GM21528 (cell line): ENCODE results near the gene SYNPR.

Source experiments
- ATAC-seq: cut with Tn5 transposase; IDR thresholded peaks from one replicate; pipeline ENCODE4 v1.9.1; 2021; ENCODE audit warnings: mild to moderate bottlenecking, moderate library complexity; ENCODE audit not compliant: unreplicated experiment, low FRiP score

The SYNPR gene

GRCh38 chr3:63462732-63463131 is 184.6 kb downstream of the SYNPR start:
- no peak for ATAC-seq

GRCh38 chr3:63467392-63467791 is 189.3 kb downstream of the SYNPR start:
- ATAC-seq: no peak

GRCh38 chr3:63470745-63471144 is 192.6 kb downstream of the SYNPR start:
- no peak for ATAC-seq

GRCh38 chr3:63471781-63472180 is 193.7 kb downstream of the SYNPR start:
- no peak for ATAC-seq

GRCh38 chr3:63473641-63474166 is 195.6 kb downstream of the SYNPR start:
- no peak for ATAC-seq

- no peak for ATAC-seq
Measured at GRCh38 chr3:63474828-63475518, 196.9 kb downstream of the SYNPR start.

- no peak for ATAC-seq
Measured at GRCh38 chr3:63477494-63478129, 199.5 kb downstream of the SYNPR start.

GRCh38 chr3:63478990-63479660 is 201.0 kb downstream of the SYNPR start:
- no peak for ATAC-seq

GRCh38 chr3:63479661-63480035 is 201.5 kb downstream of the SYNPR start:
- ATAC-seq: no peak

GRCh38 chr3:63481627-63482026 is 203.5 kb downstream of the SYNPR start:
- ATAC-seq: no peak

- ATAC-seq: no peak
Measured at GRCh38 chr3:63482341-63482740, 204.2 kb downstream of the SYNPR start.

GRCh38 chr3:63492464-63492863 is 214.4 kb downstream of the SYNPR start:
- ATAC-seq: no peak

GRCh38 chr3:63493101-63493500 is 215.0 kb downstream of the SYNPR start:
- no peak for ATAC-seq

GRCh38 chr3:63494646-63495045 is 216.5 kb downstream of the SYNPR start:
- no peak for ATAC-seq

- ATAC-seq: no peak
Measured at GRCh38 chr3:63497641-63498040, 219.5 kb downstream of the SYNPR start.

GRCh38 chr3:63500196-63500595 is 222.1 kb downstream of the SYNPR start:
- ATAC-seq: no peak

GRCh38 chr3:63508305-63508704 is 230.2 kb downstream of the SYNPR start:
- ATAC-seq: no peak

- ATAC-seq: no peak
Measured at GRCh38 chr3:63508771-63509170, 230.7 kb downstream of the SYNPR start.

- ATAC-seq: no peak
Measured at GRCh38 chr3:63513791-63514190, 235.7 kb downstream of the SYNPR start.

GRCh38 chr3:63514678-63515077 is 236.6 kb downstream of the SYNPR start:
- ATAC-seq: no peak

GRCh38 chr3:63519426-63519825 is 241.3 kb downstream of the SYNPR start:
- no peak for ATAC-seq

GRCh38 chr3:63521657-63522056 is 243.5 kb downstream of the SYNPR start:
- no peak for ATAC-seq
